Measurements from ENCODE around the gene CSF1R. TPM values are rescaled to one million over a fixed set of nuclear protein-coding genes. Genes with fewer than 3 reads are reported as not detected.
A peak's percentile ranks its signal among the peaks of the same experiment; 100 is the strongest.

Gene CSF1R
- total RNA-seq, 1 experiment from 2014 or later: 5.8 TPM

GRCh38 chr5:150080696-150081435 lies 5.5 kb downstream of the CSF1R start:
- DNase-seq: no peak
- TF ChIP-seq CTCF (IDR thresholded peaks at IDR 0.05; ENCODE audit: insufficient read depth in 1 of 2, low read depth in 1 of 2, low read length in 1 of 2, severe bottlenecking in 1 of 2, unreplicated experiment in 1 of 2): no peak
- H3K36me3 Mint-ChIP-seq (ENCODE audit: insufficient read depth, unreplicated experiment): no peaks in the 10 kb centered on the region
- no peaks in the 10 kb centered on the region for H3K27me3 Mint-ChIP-seq (ENCODE audit: insufficient read depth, unreplicated experiment)
- Histone ChIP-seq H3K4me1 (no peaks in the 10 kb centered on the region), H3K36me3 (ENCODE audit: control insufficient read depth, insufficient read depth, low read length) (no peaks in the 10 kb centered on the region), H3K9me3 (no peaks in the 10 kb centered on the region), H3K4me3 (ENCODE audit: low read depth, low read length) (no peak overlapping the region), H3K27me3 (replicated peaks; ENCODE audit: control insufficient read depth, insufficient read depth, low read length) (no peaks in the 10 kb centered on the region)
- no TSS peak for BruUV-seq (replicated peaks)
- intact Hi-C loops (cut with micrococcal nuclease; ENCODE audit: unreplicated experiment): no loop called here
- peaks cover 5% of the 10 kb centered on the region for H3K4me1 Mint-ChIP-seq (ENCODE audit: low read depth, unreplicated experiment)
- POLR2A ChIA-PET: no interaction called here
- CTCF ChIA-PET: no interaction called here
- no peak overlapping the region for H3K4me3 Mint-ChIP-seq (ENCODE audit: unreplicated experiment)
- H3K27ac Mint-ChIP-seq (ENCODE audit: unreplicated experiment): no peak overlapping the region
- no peaks in the 10 kb centered on the region for H3K9me3 Mint-ChIP-seq (ENCODE audit: unreplicated experiment)

- H3K4me3 ChIP-seq (ENCODE audit: low read depth, low read length): no peak overlapping the region
- intact Hi-C loops (cut with micrococcal nuclease; ENCODE audit: unreplicated experiment): no loop called here
- H3K4me1 ChIP-seq: no peaks in the 10 kb centered on the region
- Mint-ChIP-seq H3K4me3 (ENCODE audit: unreplicated experiment) (no peak overlapping the region), H3K27ac (ENCODE audit: unreplicated experiment) (no peak overlapping the region), H3K4me1 (ENCODE audit: low read depth, unreplicated experiment) (peaks cover 5% of the 10 kb centered on the region), H3K27me3 (ENCODE audit: insufficient read depth, unreplicated experiment) (no peaks in the 10 kb centered on the region), H3K36me3 (ENCODE audit: insufficient read depth, unreplicated experiment) (no peaks in the 10 kb centered on the region), H3K9me3 (ENCODE audit: unreplicated experiment) (no peaks in the 10 kb centered on the region)
- ChIA-PET POLR2A (no interaction called here), CTCF (no interaction called here)
- no TSS peak for BruUV-seq (replicated peaks)
- H3K36me3 ChIP-seq (ENCODE audit: control insufficient read depth, insufficient read depth, low read length): no peaks in the 10 kb centered on the region
- no peaks in the 10 kb centered on the region for H3K27me3 ChIP-seq (replicated peaks; ENCODE audit: control insufficient read depth, insufficient read depth, low read length)
- no peak for DNase-seq
- no peak for TF ChIP-seq CTCF (IDR thresholded peaks at IDR 0.05; ENCODE audit: insufficient read depth in 1 of 2, low read depth in 1 of 2, low read length in 1 of 2, severe bottlenecking in 1 of 2, unreplicated experiment in 1 of 2)
- H3K9me3 ChIP-seq: no peaks in the 10 kb centered on the region
Observed at GRCh38 chr5:150079909-150080461, 6.4 kb downstream of the CSF1R start.

- BruUV-seq (replicated peaks): no TSS peak
- H3K9me3 Mint-ChIP-seq (ENCODE audit: unreplicated experiment): no peaks in the 10 kb centered on the region
- ChIA-PET CTCF (no interaction called here), POLR2A (no interaction called here)
- no peak overlapping the region for H3K4me3 ChIP-seq (ENCODE audit: low read depth, low read length)
- no peaks in the 10 kb centered on the region for H3K36me3 Mint-ChIP-seq (ENCODE audit: insufficient read depth, unreplicated experiment)
- no peaks in the 10 kb centered on the region for H3K4me1 ChIP-seq
- H3K4me3 Mint-ChIP-seq (ENCODE audit: unreplicated experiment): no peak overlapping the region
- H3K27me3 ChIP-seq (replicated peaks; ENCODE audit: control insufficient read depth, insufficient read depth, low read length): no peaks in the 10 kb centered on the region
- intact Hi-C loops (cut with micrococcal nuclease; ENCODE audit: unreplicated experiment): no loop called here
- DNase-seq: peak in 1 of 2 experiments; percentile 18
- no peak for TF ChIP-seq CTCF (IDR thresholded peaks at IDR 0.05; ENCODE audit: insufficient read depth in 1 of 2, low read depth in 1 of 2, low read length in 1 of 2, severe bottlenecking in 1 of 2, unreplicated experiment in 1 of 2)
- H3K36me3 ChIP-seq (ENCODE audit: control insufficient read depth, insufficient read depth, low read length): no peaks in the 10 kb centered on the region
- H3K27me3 Mint-ChIP-seq (ENCODE audit: insufficient read depth, unreplicated experiment): no peaks in the 10 kb centered on the region
- H3K27ac Mint-ChIP-seq (ENCODE audit: unreplicated experiment): no peak overlapping the region
- peaks cover 5% of the 10 kb centered on the region for H3K4me1 Mint-ChIP-seq (ENCODE audit: low read depth, unreplicated experiment)
- H3K9me3 ChIP-seq: no peaks in the 10 kb centered on the region
Observed at GRCh38 chr5:150078802-150079689, 7.3 kb downstream of the CSF1R start.
